PC-9 (cell line): ENCODE measurements around the gene ANXA6. TPM values are rescaled to one million over a fixed set of nuclear protein-coding genes. Genes with fewer than 3 reads are reported as not detected.

ENCODE experiments used
- BruUV-seq: library from RNA; stranded (reverse); fragments of 400-500 nt; replicated peaks from 2 replicates; lab custom pipeline; 2021; lab: Mats Ljungman, UMichigan
- CTCF ChIA-PET: fragments of 300-600 bp; sonication (Branson Sonifier 250); formaldehyde crosslinking; loops from one replicate; lab custom pipeline; 2022; ENCODE audit warnings: antibody characterized with exemption; lab: Charles Lee
- POLR2A ChIA-PET: fragments of 300-600 bp; sonication (Branson Sonifier 250); formaldehyde crosslinking; loops from one replicate; lab custom pipeline; 2022; ENCODE audit warnings: antibody characterized with exemption; ENCODE audit not compliant: unreplicated experiment; lab: Charles Lee
- DNase-seq, 2 experiments: peaks; one replicate each; pipeline versions ENCODE4 v3.0.0 to v3.0.0-alpha.2; 2015 to 2022; ENCODE audit warnings: mixed read lengths in 1 of 2
- H2AFZ ChIP-seq: fragments of 200-600 bp; sonication (generic); 2 replicates; pipeline ENCODE4 v1.8.1; 2017; ENCODE audit warnings: antibody characterized with exemption
- H3F3A ChIP-seq: fragments of 200-600 bp; sonication (generic); 2 replicates; pipeline ENCODE4 v1.8.1; 2017; ENCODE audit warnings: antibody characterized with exemption, mild to moderate bottlenecking, low read depth; ENCODE audit not compliant: insufficient read depth
- H3K27ac ChIP-seq: fragments of 200-600 bp; sonication (generic); 2 replicates; pipeline ENCODE4 v1.6.1; 2016; ENCODE audit warnings: mixed run types
- H3K27me3 ChIP-seq: fragments of 200-600 bp; sonication (generic); 2 replicates; pipeline ENCODE4 v1.6.1; 2016; ENCODE audit warnings: low read depth, mixed run types; ENCODE audit not compliant: insufficient read depth
- H3K36me3 ChIP-seq: fragments of 200-600 bp; sonication (generic); 2 replicates; pipeline ENCODE4 v1.6.1; 2016; ENCODE audit warnings: low read depth, mixed run types
- H3K4me1 ChIP-seq: fragments of 200-600 bp; sonication (generic); replicated peaks from 2 replicates; pipeline ENCODE4 v1.6.1; 2016; ENCODE audit warnings: mixed run types; ENCODE audit not compliant: insufficient read depth
- H3K4me2 ChIP-seq: fragments of 200-600 bp; sonication (generic); 2 replicates; pipeline ENCODE4 v1.6.1; 2017; ENCODE audit warnings: mixed run types
- H3K4me3 ChIP-seq: fragments of 200-600 bp; sonication (generic); 2 replicates; pipeline ENCODE4 v1.6.1; 2016; ENCODE audit warnings: mixed run types
- H3K79me2 ChIP-seq: fragments of 200-600 bp; sonication (generic); 2 replicates; pipeline ENCODE4 v1.6.1; 2017; ENCODE audit warnings: low read depth, mixed run types
- H3K9me2 ChIP-seq: fragments of 200-600 bp; sonication (generic); 2 replicates; pipeline ENCODE4 v1.8.1; 2017; ENCODE audit warnings: mild to moderate bottlenecking; ENCODE audit not compliant: insufficient read depth
- H3K9me3 ChIP-seq: fragments of 200-600 bp; sonication (generic); 2 replicates; pipeline ENCODE4 v1.8.1; 2016; ENCODE audit warnings: low read depth; ENCODE audit not compliant: insufficient read depth
- H4K20me1 ChIP-seq: fragments of 200-600 bp; sonication (generic); 2 replicates; pipeline ENCODE4 v1.8.1; 2017; ENCODE audit not compliant: insufficient read depth
- EZH2 ChIP-seq: fragments of 200-600 bp; sonication (generic); IDR thresholded peaks from 2 replicates; pipeline ENCODE4 v1.8.0; 2017; ENCODE audit warnings: antibody characterized with exemption, low read depth
- intact Hi-C: fragments of 100-400 bp; cut with micrococcal nuclease; formaldehyde crosslinking; loops from one replicate; pipeline ENCODE4 v1.10.0; 2022; ENCODE audit not compliant: unreplicated experiment
- total RNA-seq: library from RNA; stranded (reverse); gene quantifications from 2 replicates; pipeline ENCODE4 v1.2.3, GENCODE V29; 2021
- TF ChIP-seq, protein P1 (sequence below): fragments of 200-600 bp; sonication (generic); conservative IDR thresholded peaks from 2 replicates; pipeline ENCODE4 v1.6.1; 2017; ENCODE audit warnings: mixed run types, antibody characterized with exemption, mild to moderate bottlenecking, moderate library complexity

Gene ANXA6
- total RNA-seq, 1 experiment from 2014 or later = 22.4 TPM

DNA sequence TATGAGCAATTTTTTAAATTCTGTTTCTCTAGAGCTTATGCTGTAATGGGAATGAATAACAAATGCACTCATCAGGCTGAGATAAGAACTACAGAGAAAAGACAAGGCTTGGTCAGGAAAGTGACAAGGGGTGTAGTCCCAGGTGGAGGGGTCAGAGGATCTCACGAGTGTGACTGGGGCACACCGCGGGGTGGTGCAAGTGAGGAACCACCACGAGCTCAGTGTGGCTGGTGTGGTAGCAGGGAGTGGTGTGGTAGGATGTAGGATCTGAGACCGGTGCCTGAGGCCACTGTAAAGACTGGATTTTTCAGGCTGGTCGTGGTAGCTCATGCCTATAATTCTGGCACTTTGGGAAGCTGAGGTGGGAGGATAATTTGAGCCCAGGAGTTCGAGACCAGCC lies 9.0 kb downstream of the ANXA6 start:
- H3K4me3 ChIP-seq = no peak overlapping the region
- DNase-seq = no peak
- no peaks in the 10 kb centered on the region for H3F3A ChIP-seq
- no peaks in the 10 kb centered on the region for H3K9me2 ChIP-seq
- intact Hi-C loops = no loop called here
- H2AFZ ChIP-seq = no peak overlapping the region
- CTCF ChIA-PET = no interaction called here
- H3K27me3 ChIP-seq = no peaks in the 10 kb centered on the region
- H3K79me2 ChIP-seq = no peaks in the 10 kb centered on the region
- no peak overlapping the region for H3K27ac ChIP-seq
- no peaks in the 10 kb centered on the region for H3K9me3 ChIP-seq
- TF ChIP-seq EZH2 = no peak
- TF ChIP-seq, protein P1, sequence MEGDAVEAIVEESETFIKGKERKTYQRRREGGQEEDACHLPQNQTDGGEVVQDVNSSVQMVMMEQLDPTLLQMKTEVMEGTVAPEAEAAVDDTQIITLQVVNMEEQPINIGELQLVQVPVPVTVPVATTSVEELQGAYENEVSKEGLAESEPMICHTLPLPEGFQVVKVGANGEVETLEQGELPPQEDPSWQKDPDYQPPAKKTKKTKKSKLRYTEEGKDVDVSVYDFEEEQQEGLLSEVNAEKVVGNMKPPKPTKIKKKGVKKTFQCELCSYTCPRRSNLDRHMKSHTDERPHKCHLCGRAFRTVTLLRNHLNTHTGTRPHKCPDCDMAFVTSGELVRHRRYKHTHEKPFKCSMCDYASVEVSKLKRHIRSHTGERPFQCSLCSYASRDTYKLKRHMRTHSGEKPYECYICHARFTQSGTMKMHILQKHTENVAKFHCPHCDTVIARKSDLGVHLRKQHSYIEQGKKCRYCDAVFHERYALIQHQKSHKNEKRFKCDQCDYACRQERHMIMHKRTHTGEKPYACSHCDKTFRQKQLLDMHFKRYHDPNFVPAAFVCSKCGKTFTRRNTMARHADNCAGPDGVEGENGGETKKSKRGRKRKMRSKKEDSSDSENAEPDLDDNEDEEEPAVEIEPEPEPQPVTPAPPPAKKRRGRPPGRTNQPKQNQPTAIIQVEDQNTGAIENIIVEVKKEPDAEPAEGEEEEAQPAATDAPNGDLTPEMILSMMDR = no peak
- no TSS peak for BruUV-seq
- H3K4me2 ChIP-seq = no peak overlapping the region
- POLR2A ChIA-PET = no interaction called here
- no peaks in the 10 kb centered on the region for H3K4me1 ChIP-seq
- H4K20me1 ChIP-seq = no peaks in the 10 kb centered on the region
- H3K36me3 ChIP-seq = no peaks in the 10 kb centered on the region

- H3K27ac ChIP-seq = no peak overlapping the region
- ChIA-PET POLR2A (no interaction called here), CTCF (no interaction called here)
- intact Hi-C loops = no loop called here
- H3K4me1 ChIP-seq = no peaks in the 10 kb centered on the region
- H3K4me2 ChIP-seq = no peak overlapping the region
- no peak for DNase-seq
- no TSS peak for BruUV-seq
- no peaks in the 10 kb centered on the region for H3K79me2 ChIP-seq
- no peak overlapping the region for H3K4me3 ChIP-seq
- H3K9me3 ChIP-seq = no peaks in the 10 kb centered on the region
- no peaks in the 10 kb centered on the region for H3K9me2 ChIP-seq
- no peaks in the 10 kb centered on the region for H4K20me1 ChIP-seq
- TF ChIP-seq, protein P1 = no peak
- TF ChIP-seq EZH2 = no peak
- no peak overlapping the region for H2AFZ ChIP-seq
- no peaks in the 10 kb centered on the region for H3F3A ChIP-seq
- no peaks in the 10 kb centered on the region for H3K36me3 ChIP-seq
- no peaks in the 10 kb centered on the region for H3K27me3 ChIP-seq
These were observed 10.5 kb downstream of the ANXA6 start for GRCh38 chr5:151147033-151147432.

DNA sequence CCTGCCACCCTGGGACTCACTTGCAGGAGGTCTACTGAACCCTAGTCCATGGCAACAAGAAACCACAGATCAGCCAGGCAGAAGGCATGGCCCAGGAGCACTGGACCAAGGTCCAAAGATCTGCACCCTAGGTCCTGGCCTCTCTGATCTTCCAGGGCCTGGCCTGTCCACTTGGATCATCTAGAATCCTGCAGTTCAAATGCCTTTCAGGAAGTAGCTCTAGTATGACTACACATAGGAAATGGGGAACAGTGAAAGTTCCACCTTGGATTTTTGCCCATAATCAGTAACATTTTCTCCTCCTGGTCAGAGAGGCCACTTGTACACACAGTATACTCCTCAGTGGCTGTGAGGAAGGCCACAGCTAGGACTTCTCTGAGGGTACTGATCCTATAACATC lies 11.5 kb downstream of the ANXA6 start:
- Histone ChIP-seq H3K4me2 (no peak overlapping the region), H3K79me2 (no peaks in the 10 kb centered on the region), H3F3A (no peaks in the 10 kb centered on the region), H3K4me3 (no peak overlapping the region), H3K36me3 (no peaks in the 10 kb centered on the region), H3K27ac (no peak overlapping the region), H3K4me1 (no peaks in the 10 kb centered on the region), H3K9me2 (no peaks in the 10 kb centered on the region), H3K9me3 (no peaks in the 10 kb centered on the region), H4K20me1 (no peaks in the 10 kb centered on the region), H2AFZ (no peak overlapping the region), H3K27me3 (no peaks in the 10 kb centered on the region)
- CTCF ChIA-PET = no interaction called here
- DNase-seq = no peak
- intact Hi-C loops = no loop called here
- no TSS peak for BruUV-seq
- no peak for TF ChIP-seq EZH2
- TF ChIP-seq, protein P1 = no peak
- POLR2A ChIA-PET = no interaction called here
